ENCODE measurements around the gene RAPGEF1.

DNA sequence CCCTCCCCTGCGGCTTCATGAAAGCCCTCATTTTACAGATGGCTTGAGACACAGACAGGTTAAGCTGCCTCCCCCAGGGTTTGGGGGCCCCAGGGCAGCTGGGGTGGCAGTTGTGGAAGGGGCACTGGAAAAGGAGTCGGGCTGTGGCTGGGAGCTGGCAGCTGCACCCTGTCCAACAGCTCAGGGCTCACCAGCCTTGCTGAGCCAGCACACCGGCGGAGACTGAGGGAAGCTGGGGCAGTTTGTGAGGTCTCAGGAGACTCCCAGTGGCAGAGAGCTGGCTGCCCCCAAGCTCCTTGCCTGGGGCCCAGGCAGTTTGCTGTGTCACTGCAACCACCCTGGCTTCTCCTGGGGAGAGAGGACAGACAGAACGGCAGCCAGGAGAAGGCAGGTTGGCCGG lies 34.8 kb upstream of the RAPGEF1 start:
- TF ChIP-seq CTCF (IDR thresholded peaks at IDR 0.05): no peak
- no peak for TF ChIP-seq POLR2A (IDR thresholded peaks at IDR 0.05)
